Measurements from ENCODE around the gene GGA1. TPM values are rescaled to one million over a fixed set of nuclear protein-coding genes. Genes with fewer than 3 reads are reported as not detected.
A peak's percentile ranks its signal among the peaks of the same experiment; 100 is the strongest.
"Not testable (repeated sequence)": the region's sequence is repeated elsewhere in the genome, so short reads cannot be mapped to it uniquely, and the experiment has no call there.

Gene GGA1
- polyA plus RNA-seq, 1 donor from 2014 or later = 31.3 TPM

DNA sequence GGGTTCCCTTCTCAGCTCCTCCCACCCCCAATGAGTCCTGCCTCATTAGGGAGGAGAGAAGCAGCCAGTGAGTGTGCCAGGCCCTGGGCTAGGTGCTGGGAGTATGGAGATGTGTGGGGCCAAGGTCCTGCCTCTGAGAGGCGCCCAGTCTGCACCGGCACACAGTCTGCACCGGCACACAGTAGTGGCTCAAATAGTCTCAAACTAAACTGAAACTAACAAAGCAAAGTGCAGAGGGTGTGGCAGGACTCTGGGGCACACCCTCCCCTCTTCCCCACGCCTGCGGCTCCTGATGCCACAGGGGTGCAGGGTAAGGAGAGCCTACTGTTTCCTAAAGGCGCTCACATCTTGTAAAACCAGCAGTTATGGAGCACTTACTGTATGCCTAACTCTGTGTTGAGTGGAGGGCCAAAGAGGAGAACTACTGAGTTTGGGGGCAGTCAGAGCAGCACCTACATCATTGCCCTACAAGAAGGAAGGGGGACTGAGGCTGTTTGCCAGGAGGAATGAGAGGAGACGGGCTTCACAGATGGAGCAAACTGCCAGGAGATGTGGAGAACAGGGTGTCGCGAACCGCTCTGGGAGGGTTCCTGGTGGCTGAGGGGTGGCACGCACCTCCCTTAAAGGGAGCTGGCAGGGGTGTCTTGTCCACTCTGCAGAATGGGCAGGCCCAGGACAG is 29.9 kb downstream of the GGA1 start:
- Mint-ChIP-seq H3K27ac (peak overlapping the region; percentile 54 to 97 (median 86)), H3K4me3 (peak overlapping the region; percentile 92 to 99 (median 94)), H3K9me3 (no peaks in the 10 kb centered on the region), H3K4me1 (peaks cover 42 to 52% (median 47%) of the 10 kb centered on the region in 3 donors), H3K27me3 (no peaks in the 10 kb centered on the region), H3K36me3 (no peaks in the 10 kb centered on the region)

DNA sequence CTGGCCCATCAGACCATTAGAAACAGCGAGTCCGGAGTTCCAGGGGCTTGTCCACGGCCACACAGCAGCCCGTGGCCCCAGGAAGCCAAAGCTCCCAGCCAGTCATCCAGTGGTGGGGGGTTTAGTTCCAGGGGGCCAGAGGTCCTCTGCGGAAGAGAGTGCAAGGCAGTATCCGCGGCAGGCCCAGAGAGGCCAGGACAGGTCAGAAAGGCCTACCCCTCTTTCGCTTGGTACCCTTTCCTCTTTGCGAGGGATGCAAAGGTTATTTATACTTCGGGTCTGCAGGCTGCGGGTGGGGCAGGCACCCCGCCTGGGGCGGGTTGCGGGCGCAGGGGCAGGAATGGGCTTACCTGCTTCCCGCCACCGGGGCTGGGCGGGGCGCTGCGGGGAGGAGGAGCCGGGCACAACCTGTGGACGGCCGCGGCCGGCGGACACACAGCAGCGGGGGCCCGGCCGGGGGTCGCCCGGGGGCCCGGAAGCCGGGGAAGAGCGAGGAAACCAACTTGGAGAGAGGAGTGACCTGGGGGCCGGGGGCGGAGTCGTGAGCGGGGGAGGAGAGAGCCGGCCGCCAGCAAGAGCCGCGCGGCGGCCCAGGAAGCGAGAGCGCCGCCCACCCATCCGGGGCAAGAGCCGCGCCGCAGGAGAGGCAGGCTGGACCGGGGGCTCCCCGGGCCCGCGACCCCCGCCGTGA is 30.6 kb downstream of the GGA1 start, which contains the start of gene SH3BP1:
Gene SH3BP1, plus strand, starts transcription at position 600 of the 691 bp plus-strand sequence. CDS start 119 bp downstream, outside the sequence.
- Mint-ChIP-seq H3K27me3 (no peaks in the 10 kb centered on the region), H3K4me1 (peaks cover 37 to 49% (median 42%) of the 10 kb centered on the region in 3 donors), H3K9me3 (no peaks in the 10 kb centered on the region), H3K36me3 (no peaks in the 10 kb centered on the region), H3K27ac (peak within 1 kb of the TSS; percentile 88 to 97 (median 90)), H3K4me3 (peak within 1 kb of the TSS; percentile 92 to 99 (median 96))

GRCh38 chr22:37639771-37640590 is 31.3 kb downstream of the GGA1 start:
- Mint-ChIP-seq H3K36me3 (no peaks in the 10 kb centered on the region), H3K4me1 (peaks cover 29 to 45% (median 34%) of the 10 kb centered on the region in 3 donors), H3K27ac (peak overlapping the region; percentile 80 to 90 (median 88)), H3K4me3 (peak overlapping the region; percentile 92 to 99 (median 96)), H3K27me3 (no peaks in the 10 kb centered on the region), H3K9me3 (no peaks in the 10 kb centered on the region)

- peaks cover 26 to 41% (median 33%) of the 10 kb centered on the region in 3 donors for H3K4me1 Mint-ChIP-seq
- H3K4me3 Mint-ChIP-seq = peak overlapping the region; percentile 92 to 99 (median 96)
- no peaks in the 10 kb centered on the region for H3K9me3 Mint-ChIP-seq
- H3K36me3 Mint-ChIP-seq = no peaks in the 10 kb centered on the region
- H3K27me3 Mint-ChIP-seq = no peaks in the 10 kb centered on the region
- peak overlapping the region; percentile 80 to 90 (median 88) for H3K27ac Mint-ChIP-seq
Measured at GRCh38 chr22:37640591-37641560, 32.2 kb downstream of the GGA1 start.

GRCh38 chr22:37641561-37641949 is 32.9 kb downstream of the GGA1 start:
- peak overlapping the region in 2 of 3 donors; percentile 31 to 80 for H3K27ac Mint-ChIP-seq

DNA sequence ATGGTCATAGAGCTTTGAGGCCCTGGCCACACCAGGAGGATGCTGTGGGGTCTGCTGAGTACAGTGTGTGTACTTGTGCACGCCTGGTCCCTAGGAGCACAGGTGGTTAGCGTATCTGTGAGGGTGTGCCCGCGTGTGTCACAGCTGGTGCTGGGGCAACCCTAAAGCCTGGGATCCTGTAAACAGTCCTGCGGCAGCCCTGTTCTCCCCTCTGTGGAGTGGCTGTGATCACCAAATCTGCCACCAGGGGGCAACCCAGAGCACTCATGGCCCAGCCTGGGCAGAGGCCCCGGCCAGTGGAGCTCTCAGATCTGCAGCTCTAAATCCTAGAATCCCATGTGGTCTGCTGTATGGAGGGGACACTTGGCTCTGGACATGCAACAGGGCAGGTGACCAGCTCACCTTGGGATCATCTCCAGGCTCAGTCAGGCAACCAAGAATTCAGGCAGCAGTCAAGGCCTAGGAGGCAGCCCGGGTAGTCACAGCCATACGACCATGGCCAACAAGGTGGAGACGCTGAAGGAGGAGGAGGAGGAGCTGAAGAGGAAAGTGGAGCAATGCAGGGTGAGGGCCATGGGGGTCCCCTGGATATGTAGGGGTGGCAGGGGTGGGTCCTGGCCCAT is 34.7 kb downstream of the GGA1 start:
- Mint-ChIP-seq H3K4me1 (peaks cover 9 to 26% (median 16%) of the 10 kb centered on the region in 3 donors), H3K36me3 (no peaks in the 10 kb centered on the region), H3K9me3 (no peaks in the 10 kb centered on the region), H3K27me3 (no peaks in the 10 kb centered on the region), H3K4me3 (peak overlapping the region in 3 of 4 donors; percentile 55 to 69 (median 57)), H3K27ac (peak overlapping the region; percentile 29 to 80 (median 69))

More at GRCh38 chr22:37641561-37641949, 32.9 kb downstream of the GGA1 start:
- Mint-ChIP-seq H3K36me3 (no peaks in the 10 kb centered on the region), H3K4me3 (peak overlapping the region; percentile 55 to 93 (median 85)), H3K27me3 (no peaks in the 10 kb centered on the region), H3K4me1 (peaks cover 20 to 38% (median 30%) of the 10 kb centered on the region in 3 donors), H3K9me3 (no peaks in the 10 kb centered on the region)

GRCh38 chr22:37647317-37647716 is 38.7 kb downstream of the GGA1 start:
- H3K36me3 Mint-ChIP-seq = no peaks in the 10 kb centered on the region
- peaks cover 4 to 10% (median 6%) of the 10 kb centered on the region in 3 donors for H3K4me1 Mint-ChIP-seq
- no peak overlapping the region for H3K27ac Mint-ChIP-seq
- no peak overlapping the region for H3K4me3 Mint-ChIP-seq
- H3K9me3 Mint-ChIP-seq = no peaks in the 10 kb centered on the region
- no peaks in the 10 kb centered on the region for H3K27me3 Mint-ChIP-seq

DNA sequence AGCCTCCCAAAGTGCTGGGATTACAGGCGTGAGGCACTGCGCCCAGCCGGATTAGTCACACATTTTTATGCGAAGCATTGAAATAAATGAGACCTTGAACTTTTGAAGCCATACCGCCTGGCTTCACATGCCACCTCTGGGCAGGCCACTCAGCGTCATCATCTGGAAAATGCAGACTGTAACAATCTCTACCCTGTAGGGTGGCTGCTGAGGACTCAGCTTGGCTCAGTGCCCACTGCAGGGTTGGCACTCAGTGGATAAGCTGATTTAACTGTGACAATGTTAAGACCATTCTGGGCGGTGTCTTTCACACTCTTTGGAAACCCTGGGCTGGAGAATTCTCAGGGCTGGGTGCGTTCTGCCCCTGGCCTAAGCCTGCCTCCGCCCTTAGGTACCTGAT is 39.3 kb downstream of the GGA1 start:
- Mint-ChIP-seq H3K36me3 (no peaks in the 10 kb centered on the region), H3K27me3 (no peaks in the 10 kb centered on the region), H3K4me3 (peak overlapping the region in 1 of 4 donors; percentile 28), H3K4me1 (peaks cover 4 to 7% (median 6%) of the 10 kb centered on the region in 3 donors), H3K9me3 (no peaks in the 10 kb centered on the region), H3K27ac (no peak overlapping the region)

GRCh38 chr22:37650463-37651136 is 42.0 kb downstream of the GGA1 start:
- H3K4me3 Mint-ChIP-seq = no peak overlapping the region
- H3K27me3 Mint-ChIP-seq = no peaks in the 10 kb centered on the region
- H3K36me3 Mint-ChIP-seq = no peaks in the 10 kb centered on the region
- no peaks in the 10 kb centered on the region for H3K9me3 Mint-ChIP-seq
- no peaks in the 10 kb centered on the region for H3K4me1 Mint-ChIP-seq
- no peak overlapping the region for H3K27ac Mint-ChIP-seq

GRCh38 chr22:37654563-37655251 is 46.1 kb downstream of the GGA1 start:
- Mint-ChIP-seq H3K4me3 (no peak overlapping the region), H3K27ac (no peak overlapping the region), H3K36me3 (no peaks in the 10 kb centered on the region), H3K27me3 (no peaks in the 10 kb centered on the region), H3K4me1 (peaks cover 11 to 12% (median 11%) of the 10 kb centered on the region in 3 donors), H3K9me3 (no peaks in the 10 kb centered on the region)

DNA sequence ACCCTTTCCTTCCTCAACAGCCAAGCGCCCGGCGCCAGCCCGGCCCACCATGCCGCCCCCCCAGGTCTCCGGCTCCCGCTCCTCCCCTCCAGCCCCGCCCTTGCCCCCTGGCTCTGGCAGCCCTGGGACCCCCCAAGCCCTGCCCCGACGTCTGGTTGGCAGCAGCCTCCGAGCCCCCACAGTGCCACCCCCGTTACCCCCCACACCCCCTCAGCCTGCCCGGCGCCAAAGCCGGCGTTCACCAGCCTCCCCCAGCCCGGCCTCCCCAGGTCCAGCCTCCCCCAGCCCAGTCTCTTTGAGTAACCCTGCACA is 46.6 kb downstream of the GGA1 start:
- H3K36me3 Mint-ChIP-seq = no peaks in the 10 kb centered on the region
- H3K4me1 Mint-ChIP-seq = peaks cover 16 to 17% (median 16%) of the 10 kb centered on the region in 3 donors
- H3K4me3 Mint-ChIP-seq = no peak overlapping the region
- H3K27ac Mint-ChIP-seq = no peak overlapping the region
- no peaks in the 10 kb centered on the region for H3K9me3 Mint-ChIP-seq
- H3K27me3 Mint-ChIP-seq = no peaks in the 10 kb centered on the region

GRCh38 chr22:37656583-37656982 is 47.9 kb downstream of the GGA1 start:
- not testable (repeated sequence) for H3K9me3 Mint-ChIP-seq, H3K4me3 Mint-ChIP-seq, H3K36me3 Mint-ChIP-seq, H3K27me3 Mint-ChIP-seq
- Mint-ChIP-seq H3K27ac (peak overlapping the region; percentile 54 to 88 (median 81)), H3K4me1 (peaks cover 25 to 30% (median 28%) of the 10 kb centered on the region in 3 donors)
